Measurements from ENCODE around the gene MRPL34.
A peak's percentile ranks its signal among the peaks of the same experiment; 100 is the strongest.
"Not testable (repeated sequence)": the region's sequence is repeated elsewhere in the genome, so short reads cannot be mapped to it uniquely, and the experiment has no call there.

Gene MRPL34

DNA sequence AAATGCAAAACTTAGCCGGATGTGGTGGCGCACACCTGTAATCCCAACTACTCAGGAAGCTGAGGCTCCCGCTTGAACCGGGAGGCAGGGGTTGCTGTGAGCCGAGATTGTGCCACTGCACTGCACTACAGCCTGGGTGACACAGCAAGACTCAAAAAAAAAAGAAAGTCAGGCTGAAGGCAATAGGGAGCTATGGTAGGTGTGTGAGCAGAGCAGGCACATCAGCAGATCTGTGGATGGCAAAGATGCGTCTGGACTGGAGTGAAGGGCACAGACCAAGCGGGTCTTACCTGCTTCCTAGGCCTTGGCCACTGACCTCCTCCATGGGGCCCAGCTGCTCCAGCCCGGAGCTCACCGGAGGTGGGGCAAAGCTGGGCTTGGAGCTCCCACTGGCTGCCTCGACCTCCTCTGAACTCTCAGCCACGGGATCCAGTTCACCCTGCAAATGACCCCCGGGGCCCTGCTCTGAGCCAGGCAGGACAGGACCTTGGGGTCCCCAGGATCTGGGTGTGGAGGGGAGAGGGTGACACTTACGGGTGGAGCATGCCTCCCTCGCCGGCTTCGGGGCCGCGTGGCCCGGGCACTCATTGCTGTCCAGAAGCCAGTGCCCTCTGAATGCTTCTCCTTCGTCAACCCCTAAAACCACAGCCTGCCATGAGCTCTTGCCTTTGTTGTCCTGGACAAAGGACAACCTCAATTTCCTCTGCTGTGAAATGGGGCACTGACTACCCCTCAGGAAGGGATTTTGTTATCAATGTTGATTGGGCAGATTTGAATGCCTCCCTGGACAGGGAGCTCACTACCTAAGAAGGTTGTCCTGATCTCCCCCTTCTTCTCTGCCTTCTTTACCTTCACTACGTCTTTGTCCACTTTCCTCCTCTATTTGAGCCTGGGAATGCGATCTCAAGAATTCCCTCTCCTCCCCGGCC lies 41.7 kb upstream of the MRPL34 start:
- H3K4me3 ChIP-seq (ENCODE audit: low read depth, low read length), result no peak overlapping the region
- in situ Hi-C loops (cut with HindIII; ENCODE audit: low sequenced_read_pairs), result no loop called here
- no peak for DNase-seq (ENCODE audit: low read depth)
- no peak for TF ChIP-seq CTCF (IDR thresholded peaks at IDR 0.05; ENCODE audit: low read depth, low read length, missing control alignments)

DNA sequence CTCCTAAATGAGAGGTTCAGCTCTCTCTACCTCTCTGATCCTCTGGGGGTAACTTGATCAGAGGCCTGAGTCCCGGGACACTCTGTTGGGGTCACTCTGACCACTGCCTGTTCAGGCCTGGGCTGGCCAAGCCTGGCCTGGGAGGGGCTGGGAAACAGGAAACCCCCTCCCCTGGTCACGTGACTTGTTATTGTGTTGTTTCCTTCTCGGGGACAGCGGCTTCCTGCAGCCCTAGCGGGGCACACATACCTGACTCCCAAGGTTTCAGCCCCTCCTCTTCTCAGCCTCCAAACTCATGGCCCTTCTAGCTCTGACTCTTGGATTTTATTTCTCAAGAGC lies 41.1 kb upstream of the MRPL34 start, which contains the start of gene USHBP1:
TSS of gene USHBP1 (minus strand) at position 105 of the 339 bp plus-strand sequence. CDS start 446 bp downstream, outside the sequence.
- TF ChIP-seq CTCF (IDR thresholded peaks at IDR 0.05; ENCODE audit: low read depth, low read length, missing control alignments), result no peak
- in situ Hi-C loops (cut with HindIII; ENCODE audit: low sequenced_read_pairs), result no loop called here
- no peak within 1 kb of the TSS for H3K4me3 ChIP-seq (ENCODE audit: low read depth, low read length)
- DNase-seq (ENCODE audit: low read depth), result no peak

DNA sequence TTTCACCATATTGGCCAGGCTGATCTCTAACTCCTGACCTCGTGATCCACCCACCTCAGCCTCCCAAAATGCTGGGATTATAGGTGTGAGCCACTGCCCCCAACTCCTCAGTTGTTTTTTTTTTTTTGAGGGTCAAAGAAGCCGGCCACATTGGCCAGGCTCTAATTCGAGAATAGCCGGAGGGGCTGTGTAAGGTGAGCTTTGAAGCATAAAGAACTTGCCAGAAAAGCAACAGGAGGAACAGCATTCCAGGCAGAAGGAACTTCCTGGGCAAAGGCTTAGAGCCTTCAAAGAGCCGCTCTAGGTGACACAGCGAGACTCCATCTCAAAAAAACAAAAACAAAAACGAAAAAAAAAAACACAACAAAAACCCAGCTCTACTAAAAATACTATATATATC lies 39.6 kb upstream of the MRPL34 start:
- no peak for TF ChIP-seq CTCF (IDR thresholded peaks at IDR 0.05; ENCODE audit: low read depth, low read length, missing control alignments)

DNA sequence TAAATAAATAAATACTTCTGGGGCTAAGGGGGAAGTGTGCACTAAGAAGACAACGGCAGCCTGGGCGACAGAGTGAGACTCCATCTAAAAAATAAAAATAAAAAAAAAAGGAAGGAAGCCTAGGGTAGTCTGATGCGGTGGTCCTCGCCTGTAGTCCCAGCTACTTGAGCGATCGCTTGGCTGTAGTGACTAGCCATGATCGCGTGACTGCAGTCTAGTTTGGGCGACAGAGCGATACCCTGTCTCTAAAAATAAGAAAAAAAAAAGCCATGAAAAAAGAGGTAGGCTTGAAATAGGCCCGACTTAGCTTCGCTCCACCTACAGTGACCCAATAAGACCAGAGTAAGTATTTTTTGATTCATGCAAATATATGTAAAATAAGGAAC lies 39.1 kb upstream of the MRPL34 start:
- no peak for TF ChIP-seq CTCF (IDR thresholded peaks at IDR 0.05; ENCODE audit: low read depth, low read length, missing control alignments)
- H3K4me3 ChIP-seq (ENCODE audit: low read depth, low read length), result no peak overlapping the region
- in situ Hi-C loops (cut with HindIII; ENCODE audit: low sequenced_read_pairs), result no loop called here
- no peak for DNase-seq (ENCODE audit: low read depth)

More for the DNA sequence above, 39.6 kb upstream of the MRPL34 start:
- no peak for DNase-seq (ENCODE audit: low read depth)
- in situ Hi-C loops (cut with HindIII; ENCODE audit: low sequenced_read_pairs), result no loop called here
- no peak overlapping the region for H3K4me3 ChIP-seq (ENCODE audit: low read depth, low read length)

- DNase-seq (ENCODE audit: low read depth), result peak; percentile 99
- in situ Hi-C loops (cut with HindIII; ENCODE audit: low sequenced_read_pairs), result no loop called here
- no peak for TF ChIP-seq CTCF (IDR thresholded peaks at IDR 0.05; ENCODE audit: low read depth, low read length, missing control alignments)
- H3K4me3 ChIP-seq (ENCODE audit: low read depth, low read length), result peak within 1 kb of the TSS; percentile 73
These were observed 38.5 kb upstream of the MRPL34 start, which contains the start of gene BABAM1 for GRCh38 chr19:17266975-17267788. TSS of gene BABAM1 (plus strand) at chr19:17267443. CDS start at chr19:17268807, 1,364 bp downstream.

GRCh38 chr19:17268754-17269153 lies 36.9 kb upstream of the MRPL34 start:
- in situ Hi-C loops (cut with HindIII; ENCODE audit: low sequenced_read_pairs), result no loop called here
- TF ChIP-seq CTCF (IDR thresholded peaks at IDR 0.05; ENCODE audit: low read depth, low read length, missing control alignments), result no peak
- DNase-seq (ENCODE audit: low read depth), result no peak
- no peak overlapping the region for H3K4me3 ChIP-seq (ENCODE audit: low read depth, low read length)

DNA sequence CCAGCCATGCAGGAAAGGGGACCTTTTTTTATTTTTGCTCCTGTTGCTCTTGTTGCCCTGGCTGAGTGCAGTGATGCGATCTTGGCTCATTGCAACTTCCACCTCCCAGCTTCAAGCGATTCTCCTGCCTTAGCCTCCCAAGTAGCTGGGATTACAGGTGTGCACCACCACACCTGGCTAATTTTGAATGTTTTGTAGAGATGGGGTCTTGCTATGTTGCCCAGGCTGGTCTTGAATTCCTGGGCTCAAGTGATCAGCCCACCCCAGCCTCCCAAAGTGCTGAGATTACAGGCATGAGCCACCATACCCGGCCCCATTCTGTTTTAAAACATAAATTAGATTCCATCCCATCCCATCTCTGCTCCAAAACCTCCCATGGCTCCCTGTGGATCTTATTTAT lies 30.8 kb upstream of the MRPL34 start:
- H3K4me3 ChIP-seq (ENCODE audit: low read depth, low read length); DNase-seq (ENCODE audit: low read depth); in situ Hi-C loops (cut with HindIII; ENCODE audit: low sequenced_read_pairs): not testable (repeated sequence)

Measured in astrocyte of the cerebellum (primary cell).